Measurements from ENCODE around the gene LIMS2. TPM values are rescaled to one million over a fixed set of nuclear protein-coding genes. Genes with fewer than 3 reads are reported as not detected.
A peak's percentile ranks its signal among the peaks of the same experiment; 100 is the strongest.

Gene LIMS2
- total RNA-seq, 2 experiments from 2014 or later = 1.6 to 24.9 TPM

GRCh38 chr2:127621981-127622431 is 53.3 kb downstream of the LIMS2 start:
- Histone ChIP-seq H3K9me2 (ENCODE audit: insufficient read depth, low read length) (no peaks in the 10 kb centered on the region), H3K4me2 (ENCODE audit: low read length) (no peak overlapping the region), H3K79me2 (ENCODE audit: insufficient read depth, low read depth, low read length) (no peaks in the 10 kb centered on the region), H3K9me3 (ENCODE audit: low read length) (no peaks in the 10 kb centered on the region), H3K4me1 (ENCODE audit: insufficient read depth, low read length, poor library complexity, severe bottlenecking) (no peaks in the 10 kb centered on the region), H3K4me3 (ENCODE audit: low read depth, low read length, poor library complexity, severe bottlenecking) (no peak overlapping the region), H3K27ac (ENCODE audit: low read depth, low read length, poor library complexity, severe bottlenecking) (no peak overlapping the region), H4K20me1 (ENCODE audit: insufficient read depth, low read length) (no peaks in the 10 kb centered on the region), H2AFZ (ENCODE audit: low read length) (no peak overlapping the region), H3K36me3 (ENCODE audit: insufficient read depth, low read length) (no peaks in the 10 kb centered on the region)
- ChIA-PET CTCF (ENCODE audit: unreplicated experiment) (no interaction called here), POLR2A (no interaction called here)
- no peak for TF ChIP-seq CTCF (conservative IDR thresholded peaks at IDR 0.05; ENCODE audit: low read length)
- TF ChIP-seq EZH2phosphoT487 (IDR thresholded peaks at IDR 0.05; ENCODE audit: borderline replicate concordance, low read depth, low read length) = no peak
- BruUV-seq (replicated peaks) = no TSS peak
- no peak for DNase-seq (ENCODE audit: low spot score)
- intact Hi-C loops (cut with micrococcal nuclease; ENCODE audit: unreplicated experiment) = no loop called here

DNA sequence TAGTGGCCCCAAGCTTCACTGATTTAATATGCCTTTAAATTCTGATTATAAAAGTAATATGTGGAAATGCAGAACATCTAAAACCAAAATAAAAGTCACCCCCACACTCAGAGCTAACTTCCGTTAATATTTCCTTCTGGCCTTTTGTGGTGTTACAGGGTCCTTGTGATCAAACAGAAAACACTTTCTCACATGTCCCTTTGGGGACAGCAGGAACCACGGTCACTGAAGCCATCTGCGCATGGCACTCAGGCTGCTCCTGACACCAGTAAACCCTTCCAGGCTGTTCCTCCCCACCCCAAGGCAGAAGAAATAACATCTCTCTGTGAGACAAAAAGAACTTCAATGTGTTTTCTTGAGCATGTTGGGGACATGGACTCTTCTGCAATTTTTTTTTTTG is 54.5 kb downstream of the LIMS2 start:
- no peak overlapping the region for H2AFZ ChIP-seq (ENCODE audit: low read length)
- no peaks in the 10 kb centered on the region for H3K4me1 ChIP-seq (ENCODE audit: insufficient read depth, low read length, poor library complexity, severe bottlenecking)

More for the DNA sequence above, 54.5 kb downstream of the LIMS2 start:
- H4K20me1 ChIP-seq (ENCODE audit: insufficient read depth, low read length) = no peaks in the 10 kb centered on the region
- no TSS peak for BruUV-seq (replicated peaks)
- H3K9me2 ChIP-seq (ENCODE audit: insufficient read depth, low read length) = no peaks in the 10 kb centered on the region
- TF ChIP-seq CTCF (conservative IDR thresholded peaks at IDR 0.05; ENCODE audit: low read length) = no peak
- TF ChIP-seq EZH2phosphoT487 (IDR thresholded peaks at IDR 0.05; ENCODE audit: borderline replicate concordance, low read depth, low read length) = no peak
- DNase-seq (ENCODE audit: low spot score) = peak; percentile 48
- H3K9me3 ChIP-seq (ENCODE audit: low read length) = no peaks in the 10 kb centered on the region
- no peak overlapping the region for H3K27ac ChIP-seq (ENCODE audit: low read depth, low read length, poor library complexity, severe bottlenecking)
- no peaks in the 10 kb centered on the region for H3K36me3 ChIP-seq (ENCODE audit: insufficient read depth, low read length)
- intact Hi-C loops (cut with micrococcal nuclease; ENCODE audit: unreplicated experiment) = no loop called here
- no peaks in the 10 kb centered on the region for H3K79me2 ChIP-seq (ENCODE audit: insufficient read depth, low read depth, low read length)
- no peak overlapping the region for H3K4me2 ChIP-seq (ENCODE audit: low read length)
- POLR2A ChIA-PET = interaction anchor here (0.7 to 1.2 kb wide), 2 partner anchors 10 to 92 kb away, joined by 3 to 7 read pairs; no protein-coding TSS in a partner anchor
- no peak overlapping the region for H3K4me3 ChIP-seq (ENCODE audit: low read depth, low read length, poor library complexity, severe bottlenecking)
- CTCF ChIA-PET (ENCODE audit: unreplicated experiment) = interaction anchor here (2.5 kb wide), 1 partner anchor 19 kb away, joined by 8 read pairs; no protein-coding TSS in a partner anchor
